ENCODE data around the gene PAX5. TPM values are rescaled to one million over a fixed set of nuclear protein-coding genes. Genes with fewer than 3 reads are reported as not detected.

PAX5 gene
- total RNA-seq, 1 experiment from 2014 or later: 6.6 TPM

GRCh38 chr9:37046683-37047082, 12.6 kb upstream of the PAX5 start:
- Mint-ChIP-seq H3K4me1 (peaks cover 4% of the 10 kb centered on the region), H3K4me3 (no peak overlapping the region), H3K27me3 (ENCODE audit: low read depth) (peaks cover 14% of the 10 kb centered on the region), H3K9me3 (no peaks in the 10 kb centered on the region), H3K36me3 (no peaks in the 10 kb centered on the region), H3K27ac (no peak overlapping the region)
- ATAC-seq (no peak), DNase-seq (ENCODE audit: low spot score) (no peak)
- ChIA-PET POLR2A (no interaction called here), CTCF (no interaction called here)
- TF ChIP-seq, protein P1, sequence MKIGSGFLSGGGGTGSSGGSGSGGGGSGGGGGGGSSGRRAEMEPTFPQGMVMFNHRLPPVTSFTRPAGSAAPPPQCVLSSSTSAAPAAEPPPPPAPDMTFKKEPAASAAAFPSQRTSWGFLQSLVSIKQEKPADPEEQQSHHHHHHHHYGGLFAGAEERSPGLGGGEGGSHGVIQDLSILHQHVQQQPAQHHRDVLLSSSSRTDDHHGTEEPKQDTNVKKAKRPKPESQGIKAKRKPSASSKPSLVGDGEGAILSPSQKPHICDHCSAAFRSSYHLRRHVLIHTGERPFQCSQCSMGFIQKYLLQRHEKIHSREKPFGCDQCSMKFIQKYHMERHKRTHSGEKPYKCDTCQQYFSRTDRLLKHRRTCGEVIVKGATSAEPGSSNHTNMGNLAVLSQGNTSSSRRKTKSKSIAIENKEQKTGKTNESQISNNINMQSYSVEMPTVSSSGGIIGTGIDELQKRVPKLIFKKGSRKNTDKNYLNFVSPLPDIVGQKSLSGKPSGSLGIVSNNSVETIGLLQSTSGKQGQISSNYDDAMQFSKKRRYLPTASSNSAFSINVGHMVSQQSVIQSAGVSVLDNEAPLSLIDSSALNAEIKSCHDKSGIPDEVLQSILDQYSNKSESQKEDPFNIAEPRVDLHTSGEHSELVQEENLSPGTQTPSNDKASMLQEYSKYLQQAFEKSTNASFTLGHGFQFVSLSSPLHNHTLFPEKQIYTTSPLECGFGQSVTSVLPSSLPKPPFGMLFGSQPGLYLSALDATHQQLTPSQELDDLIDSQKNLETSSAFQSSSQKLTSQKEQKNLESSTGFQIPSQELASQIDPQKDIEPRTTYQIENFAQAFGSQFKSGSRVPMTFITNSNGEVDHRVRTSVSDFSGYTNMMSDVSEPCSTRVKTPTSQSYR (CRISPR knock-in tag; IDR thresholded peaks at IDR 0.05): no peak
- no peak for TF ChIP-seq PREB (CRISPR knock-in tag; IDR thresholded peaks at IDR 0.05; ENCODE audit: borderline replicate concordance)
- TF ChIP-seq OVOL2 (CRISPR knock-in tag; IDR thresholded peaks at IDR 0.05; ENCODE audit: borderline replicate concordance): no peak
- TF ChIP-seq SOX15 (CRISPR knock-in tag; IDR thresholded peaks at IDR 0.05): no peak
- TF ChIP-seq, protein P2, sequence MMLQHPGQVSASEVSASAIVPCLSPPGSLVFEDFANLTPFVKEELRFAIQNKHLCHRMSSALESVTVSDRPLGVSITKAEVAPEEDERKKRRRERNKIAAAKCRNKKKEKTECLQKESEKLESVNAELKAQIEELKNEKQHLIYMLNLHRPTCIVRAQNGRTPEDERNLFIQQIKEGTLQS (CRISPR knock-in tag; conservative IDR thresholded peaks at IDR 0.05): no peak
- no peak for TF ChIP-seq NR1H2 (CRISPR knock-in tag; IDR thresholded peaks at IDR 0.05)

DNA sequence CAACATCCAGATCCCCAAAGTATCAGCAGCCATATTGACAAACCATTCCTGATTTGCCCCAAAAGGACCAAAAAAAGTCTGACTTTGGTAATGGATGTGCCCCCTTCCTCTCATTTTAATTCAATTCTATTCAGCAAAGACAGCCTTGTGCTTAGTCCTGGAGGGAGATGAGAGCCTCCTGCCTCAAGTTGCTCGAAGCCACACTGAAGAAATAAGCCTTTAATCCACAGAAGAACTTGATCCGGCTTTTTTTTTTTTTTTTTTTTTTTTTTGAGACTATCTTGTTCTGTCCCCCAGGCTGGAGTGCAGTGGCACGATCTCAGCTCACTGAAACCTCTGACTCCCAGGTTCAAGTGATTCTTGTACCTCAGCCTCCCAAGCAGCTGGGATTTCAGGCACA, 8.4 kb upstream of the PAX5 start:
- H3K4me3 Mint-ChIP-seq: no peak overlapping the region
- H3K9me3 Mint-ChIP-seq: no peaks in the 10 kb centered on the region
- POLR2A ChIA-PET: no interaction called here
- peaks cover 28% of the 10 kb centered on the region for H3K4me1 Mint-ChIP-seq
- DNase-seq (ENCODE audit: low spot score): no peak
- TF ChIP-seq GTF2I (CRISPR knock-in tag; conservative IDR thresholded peaks at IDR 0.05) (no peak), RELA (CRISPR knock-in tag; IDR thresholded peaks at IDR 0.05; ENCODE audit: borderline replicate concordance) (no peak), ETV6 (CRISPR knock-in tag; IDR thresholded peaks at IDR 0.05) (no peak), IRF2 (CRISPR knock-in tag; IDR thresholded peaks at IDR 0.05; ENCODE audit: borderline replicate concordance, low read depth) (no peak), OVOL2 (CRISPR knock-in tag; IDR thresholded peaks at IDR 0.05; ENCODE audit: borderline replicate concordance) (no peak), ZNF396 (CRISPR knock-in tag; IDR thresholded peaks at IDR 0.05; ENCODE audit: borderline replicate concordance) (no peak), PRRX2 (CRISPR knock-in tag; IDR thresholded peaks at IDR 0.05) (no peak), CREM (CRISPR knock-in tag; IDR thresholded peaks at IDR 0.05) (no peak), TP53 (CRISPR knock-in tag; IDR thresholded peaks at IDR 0.05) (no peak)
- TF ChIP-seq, protein P1 (CRISPR knock-in tag; IDR thresholded peaks at IDR 0.05): no peak
- no peaks in the 10 kb centered on the region for H3K36me3 Mint-ChIP-seq
- no peak for ATAC-seq
- no peak overlapping the region for H3K27ac Mint-ChIP-seq
- H3K27me3 Mint-ChIP-seq (ENCODE audit: low read depth): peaks cover 54% of the 10 kb centered on the region
- CTCF ChIA-PET: interaction anchor here (0.6 kb wide), 2 partner anchors 15 to 220 kb away, joined by 4 to 5 read pairs; no protein-coding TSS in a partner anchor

- peaks cover 66% of the 10 kb centered on the region for H3K27me3 Mint-ChIP-seq (ENCODE audit: low read depth)
These were observed 6.5 kb upstream of the PAX5 start for GRCh38 chr9:37040508-37041127.

More at GRCh38 chr9:37040508-37041127, 6.5 kb upstream of the PAX5 start:
- H3K4me3 Mint-ChIP-seq: no peak overlapping the region
- no peaks in the 10 kb centered on the region for H3K9me3 Mint-ChIP-seq
- no peak overlapping the region for H3K27ac Mint-ChIP-seq
- ATAC-seq (no peak; the same call in 1 of the 2 replicates), DNase-seq (ENCODE audit: low spot score) (no peak)
- TF ChIP-seq ZNF121 (CRISPR knock-in tag; IDR thresholded peaks at IDR 0.05): peak; percentile 58; the same call in 1 of the 2 replicates
- no peak for TF ChIP-seq JUN (CRISPR knock-in tag; IDR thresholded peaks at IDR 0.05)
- TF ChIP-seq GRHL2 (CRISPR knock-in tag; IDR thresholded peaks at IDR 0.05; ENCODE audit: insufficient replicate concordance, severe bottlenecking): no peak
- ChIA-PET POLR2A (no interaction called here), CTCF (interaction anchor here (1.0 to 1.6 kb wide), 3 partner anchors 31 to 222 kb away, joined by 3 to 9 read pairs (median 3); no protein-coding TSS in a partner anchor)
- H3K36me3 Mint-ChIP-seq: no peaks in the 10 kb centered on the region
- H3K4me1 Mint-ChIP-seq: peaks cover 40% of the 10 kb centered on the region

All from WTC11 (cell line).